ENCODE data around the gene FAM156A. TPM values are rescaled to one million over a fixed set of nuclear protein-coding genes. Genes with fewer than 3 reads are reported as not detected.
"Not testable (repeated sequence)": the region's sequence is repeated elsewhere in the genome, so short reads cannot be mapped to it uniquely, and the experiment has no call there.

FAM156A gene
- total and polyA plus RNA-seq, 8 donors: 17.3 to 50.2 (median 41.0) TPM

DNA sequence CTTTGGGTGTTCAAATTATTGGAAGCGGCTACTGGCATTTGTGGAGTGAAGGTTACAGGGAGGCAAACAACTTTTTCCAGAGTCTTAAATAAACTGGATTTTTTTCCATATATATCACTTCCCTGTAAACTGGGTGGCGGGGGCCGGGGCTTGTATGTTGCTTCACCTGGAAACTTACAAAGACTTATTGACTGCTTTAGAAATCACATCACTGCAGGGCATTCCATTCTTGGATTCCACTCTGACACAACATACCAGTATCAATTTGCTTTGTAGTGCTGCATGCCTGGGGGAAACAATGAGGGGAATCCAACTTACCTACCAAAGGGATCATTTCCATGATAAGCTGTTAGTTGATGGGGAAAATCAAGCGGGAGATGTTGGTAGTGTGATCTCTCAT is 21.7 kb upstream of the FAM156A start:
- Histone ChIP-seq H3K9me3 (no peaks in the 10 kb centered on the region), H3K27ac (no peak overlapping the region), H3K4me1 (no peaks in the 10 kb centered on the region), H3K27me3 (peaks cover 0 to 15% of the 10 kb centered on the region in 2 donors), H3K4me3 (no peak overlapping the region), H3K36me3 (no peaks in the 10 kb centered on the region)
- ATAC-seq: no peak
- TF ChIP-seq, protein P1, sequence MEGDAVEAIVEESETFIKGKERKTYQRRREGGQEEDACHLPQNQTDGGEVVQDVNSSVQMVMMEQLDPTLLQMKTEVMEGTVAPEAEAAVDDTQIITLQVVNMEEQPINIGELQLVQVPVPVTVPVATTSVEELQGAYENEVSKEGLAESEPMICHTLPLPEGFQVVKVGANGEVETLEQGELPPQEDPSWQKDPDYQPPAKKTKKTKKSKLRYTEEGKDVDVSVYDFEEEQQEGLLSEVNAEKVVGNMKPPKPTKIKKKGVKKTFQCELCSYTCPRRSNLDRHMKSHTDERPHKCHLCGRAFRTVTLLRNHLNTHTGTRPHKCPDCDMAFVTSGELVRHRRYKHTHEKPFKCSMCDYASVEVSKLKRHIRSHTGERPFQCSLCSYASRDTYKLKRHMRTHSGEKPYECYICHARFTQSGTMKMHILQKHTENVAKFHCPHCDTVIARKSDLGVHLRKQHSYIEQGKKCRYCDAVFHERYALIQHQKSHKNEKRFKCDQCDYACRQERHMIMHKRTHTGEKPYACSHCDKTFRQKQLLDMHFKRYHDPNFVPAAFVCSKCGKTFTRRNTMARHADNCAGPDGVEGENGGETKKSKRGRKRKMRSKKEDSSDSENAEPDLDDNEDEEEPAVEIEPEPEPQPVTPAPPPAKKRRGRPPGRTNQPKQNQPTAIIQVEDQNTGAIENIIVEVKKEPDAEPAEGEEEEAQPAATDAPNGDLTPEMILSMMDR (IDR thresholded peaks at IDR 0.05): no peak
- DNase-seq: no peak
- intact Hi-C loops (cut with DNase I): no loop called here

DNA sequence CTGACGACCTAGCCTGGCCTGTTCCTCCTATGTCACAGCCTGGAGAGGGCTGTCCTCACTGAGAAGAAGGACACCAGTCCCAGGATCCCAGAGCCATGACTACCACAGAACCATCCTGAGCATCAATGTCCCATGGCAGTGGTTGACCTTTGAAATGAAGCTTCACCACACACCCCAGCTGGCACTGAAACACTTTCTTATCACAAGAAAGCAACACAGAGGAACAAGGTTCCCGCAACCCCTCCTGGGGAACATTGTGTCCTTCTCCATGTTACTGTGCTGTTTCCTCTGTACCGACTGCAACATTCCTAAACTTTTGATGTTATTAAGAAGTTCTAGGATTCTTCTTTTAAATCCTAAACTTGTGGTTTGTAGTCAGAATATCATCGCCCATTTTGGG is 21.2 kb upstream of the FAM156A start:
- intact Hi-C loops (cut with DNase I): no loop called here
- Histone ChIP-seq H3K27ac (no peak overlapping the region), H3K27me3 (peaks cover 0 to 15% of the 10 kb centered on the region in 2 donors), H3K4me3 (no peak overlapping the region), H3K9me3 (no peaks in the 10 kb centered on the region), H3K4me1 (no peaks in the 10 kb centered on the region), H3K36me3 (no peaks in the 10 kb centered on the region)
- TF ChIP-seq, protein P1 (IDR thresholded peaks at IDR 0.05): no peak
- DNase-seq (no peak), ATAC-seq (no peak)

DNA sequence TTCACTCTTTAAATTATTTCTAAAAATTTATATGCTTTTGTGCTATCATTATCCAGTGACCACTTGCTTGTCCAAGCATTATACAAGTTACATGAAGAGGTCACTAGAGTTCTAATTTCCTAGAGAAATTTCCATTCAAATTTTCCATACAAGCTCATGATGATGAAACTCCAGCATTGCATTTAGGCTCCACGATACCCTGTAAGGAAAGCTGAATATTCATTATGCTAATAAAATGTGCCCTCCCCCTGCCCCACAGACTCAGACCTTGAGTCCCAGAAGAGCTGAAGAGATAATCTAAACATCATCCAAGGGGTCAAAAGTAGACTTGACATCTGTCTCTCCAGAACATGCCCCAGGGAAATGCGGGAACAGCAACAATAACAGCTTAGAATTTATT is 19.6 kb upstream of the FAM156A start:
- H3K4me1 ChIP-seq: no peaks in the 10 kb centered on the region
- no peak for ATAC-seq
- H3K27ac ChIP-seq: no peak overlapping the region
- H3K36me3 ChIP-seq: no peaks in the 10 kb centered on the region
- no peak overlapping the region for H3K4me3 ChIP-seq
- TF ChIP-seq, protein P1 (IDR thresholded peaks at IDR 0.05): no peak
- DNase-seq: peak in 1 of 4 donors; percentile 24
- intact Hi-C loops (cut with DNase I): no loop called here
- peaks cover 0 to 8% of the 10 kb centered on the region in 2 donors for H3K27me3 ChIP-seq
- H3K9me3 ChIP-seq: no peaks in the 10 kb centered on the region

DNA sequence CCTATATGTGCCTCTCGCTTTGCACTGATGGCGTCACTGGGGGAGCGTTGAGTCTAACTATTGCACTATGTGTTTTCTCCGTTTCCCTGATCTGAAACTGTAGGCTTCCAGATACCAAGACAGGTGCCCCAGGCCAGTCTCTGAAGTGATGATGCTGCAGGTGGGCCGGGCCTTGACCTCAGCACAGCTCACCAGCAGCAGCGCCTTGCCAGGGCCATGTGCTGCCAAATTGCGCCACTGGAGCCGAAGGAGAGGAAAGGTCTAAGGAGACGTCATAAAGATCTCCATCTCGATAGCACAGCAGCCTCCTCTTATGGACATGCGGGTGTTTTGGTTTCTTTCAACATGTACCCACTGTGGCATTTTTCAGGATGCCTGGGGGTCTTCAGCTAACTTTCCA is 17.3 kb upstream of the FAM156A start:
- ATAC-seq; H3K4me1 ChIP-seq; H3K27ac ChIP-seq; H3K27me3 ChIP-seq; H3K36me3 ChIP-seq; H3K9me3 ChIP-seq; DNase-seq; intact Hi-C loops (cut with DNase I); H3K4me3 ChIP-seq: not testable (repeated sequence)

DNA sequence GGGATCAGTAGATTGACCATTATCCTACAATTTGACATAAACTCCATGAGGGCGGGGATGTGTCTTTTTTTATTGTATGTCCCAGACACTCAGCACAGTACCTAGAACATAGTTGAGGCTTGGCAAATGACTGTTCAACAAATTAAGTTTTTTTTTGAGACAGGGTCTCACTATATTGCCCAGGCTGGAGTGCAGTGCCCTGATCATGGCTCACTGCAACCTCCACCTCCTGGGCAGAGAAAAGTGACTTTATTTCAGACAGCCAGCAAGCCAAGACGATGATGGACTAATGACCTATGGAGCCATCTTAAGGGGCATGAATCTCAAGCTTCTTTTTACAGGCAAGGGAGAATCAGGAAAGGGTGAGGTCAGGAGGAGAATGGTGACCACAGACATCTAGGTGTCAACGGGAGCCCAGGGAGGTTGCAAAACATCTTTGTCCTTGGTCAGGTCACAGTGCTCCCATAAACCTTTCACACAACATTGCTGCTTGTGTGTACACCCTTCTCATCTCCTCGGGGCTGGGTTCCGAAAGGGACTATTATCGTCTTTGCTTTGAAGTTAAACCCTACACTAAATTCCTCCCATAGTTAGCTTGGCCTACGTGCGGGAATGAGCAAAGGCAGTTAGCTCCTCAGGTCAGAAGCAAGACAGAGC is 16.1 kb upstream of the FAM156A start:
- ATAC-seq; DNase-seq; intact Hi-C loops (cut with DNase I); H3K4me1 ChIP-seq; H3K27me3 ChIP-seq; H3K4me3 ChIP-seq; H3K27ac ChIP-seq; H3K36me3 ChIP-seq; H3K9me3 ChIP-seq: not testable (repeated sequence)

DNA sequence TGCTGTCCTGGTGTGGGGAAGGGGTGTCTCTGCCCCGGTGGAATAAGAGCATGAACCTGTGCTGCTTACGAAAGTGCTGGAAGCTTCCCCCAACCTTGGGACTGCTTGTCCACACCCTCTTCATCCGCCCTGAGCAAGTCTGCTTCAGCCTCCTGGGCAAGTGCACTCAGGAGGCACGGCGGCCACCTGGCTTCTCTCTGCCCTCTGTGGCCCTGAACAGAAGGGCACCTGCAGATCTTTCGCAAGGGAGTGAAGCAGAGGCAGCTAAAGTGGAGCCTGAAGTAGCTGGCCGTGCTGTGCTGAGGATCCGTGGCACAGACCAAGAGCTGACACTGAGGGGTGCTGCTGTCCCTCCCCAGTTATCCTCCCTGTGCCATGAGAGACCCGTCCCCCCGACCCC is 9.6 kb upstream of the FAM156A start:
- H3K27me3 ChIP-seq; H3K4me1 ChIP-seq; DNase-seq; H3K36me3 ChIP-seq; intact Hi-C loops (cut with DNase I); H3K4me3 ChIP-seq; H3K9me3 ChIP-seq; H3K27ac ChIP-seq: not testable (repeated sequence)
- peak; percentile 66 for ATAC-seq

DNA sequence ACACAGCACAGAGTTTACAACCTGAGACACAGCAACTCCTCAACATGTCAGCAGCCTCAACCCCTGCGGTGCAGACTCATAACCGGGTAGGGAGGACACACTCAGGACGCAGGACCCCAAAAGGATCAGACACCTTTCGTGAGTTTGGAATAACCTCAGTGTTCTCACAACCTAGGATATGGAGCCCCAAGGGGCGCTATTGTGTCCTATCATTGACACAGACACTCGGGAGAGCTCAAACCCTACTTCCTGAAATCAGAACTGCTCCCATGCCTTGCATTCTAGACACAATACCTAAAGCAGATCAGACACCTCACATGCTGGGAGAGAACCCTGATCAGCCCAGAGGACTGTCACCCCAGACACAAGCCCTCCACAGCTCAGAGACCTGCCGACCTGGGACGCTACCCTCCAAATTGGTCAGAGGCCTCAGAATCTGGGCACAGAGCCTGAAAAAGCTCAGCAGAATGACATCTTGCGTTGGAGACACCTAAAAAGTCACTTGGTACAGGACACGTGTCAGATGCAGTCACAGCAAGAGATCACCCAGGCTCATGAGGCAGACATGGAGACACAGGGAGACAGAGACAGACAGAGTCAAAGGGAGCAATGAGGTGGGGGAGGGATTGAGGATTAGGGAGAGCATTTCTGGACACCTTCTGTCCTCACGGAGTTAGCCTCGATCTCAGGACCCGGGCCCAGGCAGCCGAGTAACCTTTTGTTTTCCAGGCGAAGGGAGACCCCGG is 8.8 kb upstream of the FAM156A start:
- H3K27me3 ChIP-seq; H3K4me3 ChIP-seq; H3K9me3 ChIP-seq; H3K4me1 ChIP-seq; intact Hi-C loops (cut with DNase I); ATAC-seq; DNase-seq; H3K36me3 ChIP-seq; H3K27ac ChIP-seq: not testable (repeated sequence)

DNA sequence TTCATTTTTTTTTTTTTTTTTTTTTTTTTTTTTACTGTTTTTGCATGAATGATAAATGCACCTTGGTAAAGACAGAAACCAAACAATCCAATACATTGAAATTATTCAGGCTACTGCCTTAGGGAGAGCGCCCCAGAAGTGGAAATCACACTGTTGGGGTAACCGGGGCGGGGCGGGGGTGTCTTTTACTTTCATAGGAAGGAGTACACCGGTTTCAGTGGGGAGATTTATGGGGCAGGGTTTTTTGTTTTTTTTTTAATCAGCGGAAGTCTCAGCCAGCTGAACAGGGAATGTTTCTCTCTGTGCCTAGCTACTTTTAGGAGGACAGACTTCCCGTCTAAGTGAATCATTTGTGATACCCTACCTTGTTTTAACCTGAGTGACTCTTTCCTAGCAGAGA is 643 bp upstream of the FAM156A start:
- H3K27me3 ChIP-seq; intact Hi-C loops (cut with DNase I); DNase-seq; H3K4me3 ChIP-seq; H3K4me1 ChIP-seq; H3K36me3 ChIP-seq; ATAC-seq; H3K27ac ChIP-seq; H3K9me3 ChIP-seq: not testable (repeated sequence)

DNA sequence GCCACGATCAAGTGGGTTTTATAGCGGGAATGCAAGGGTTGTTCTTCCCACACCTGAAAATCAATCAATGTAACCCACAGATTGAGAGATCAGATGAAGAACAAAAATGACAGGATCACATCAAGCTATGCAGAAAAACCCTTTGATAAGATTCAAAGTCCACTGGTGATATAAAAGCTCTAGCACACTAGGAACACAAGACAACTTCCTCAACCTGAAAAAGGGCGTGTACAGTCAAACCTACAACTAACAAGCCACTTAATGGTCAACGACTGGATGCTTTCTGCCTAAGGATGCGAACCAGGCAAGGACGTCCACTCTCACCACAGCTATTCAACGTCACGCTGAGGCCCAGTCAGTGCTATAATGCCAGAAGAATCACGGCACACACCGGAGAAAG is 8.4 kb downstream of the FAM156A start:
- DNase-seq; H3K4me3 ChIP-seq; H3K4me1 ChIP-seq; H3K27ac ChIP-seq; H3K27me3 ChIP-seq; intact Hi-C loops (cut with DNase I); H3K9me3 ChIP-seq; ATAC-seq; H3K36me3 ChIP-seq: not testable (repeated sequence)

DNA sequence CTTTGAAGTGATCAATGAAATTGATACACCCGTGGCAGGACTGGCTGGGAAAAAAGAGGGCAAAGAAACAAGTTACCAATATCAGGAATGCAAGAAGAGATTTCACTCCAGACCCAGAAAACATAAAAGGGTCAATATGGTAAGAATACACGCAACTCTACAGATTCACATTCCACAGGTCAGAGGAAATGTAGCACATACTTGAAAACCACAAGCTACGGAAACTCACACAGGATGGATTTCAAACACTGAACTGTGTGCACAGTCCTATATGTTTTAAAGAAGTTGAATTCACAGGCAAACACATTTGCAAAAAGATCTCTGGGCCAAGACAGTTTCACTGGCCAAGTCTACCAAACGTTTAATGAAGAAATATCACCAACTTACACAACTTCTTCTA is 9.0 kb downstream of the FAM156A start:
- H3K9me3 ChIP-seq; H3K27ac ChIP-seq; H3K36me3 ChIP-seq; H3K4me3 ChIP-seq; H3K27me3 ChIP-seq; H3K4me1 ChIP-seq; ATAC-seq; intact Hi-C loops (cut with DNase I); DNase-seq: not testable (repeated sequence)
